GM10266 (cell line): Measurements from ENCODE around the gene RAB3C.

ENCODE experiments used
- DNase-seq: peaks from one replicate; pipeline ENCODE4 v3.0.0; 2012; ENCODE audit errors: extremely low spot score
- TF ChIP-seq, protein P1 (sequence below): IDR thresholded peaks from 2 replicates; pipeline ENCODE4 v1.5.1; 2012; ENCODE audit warnings: mild to moderate bottlenecking, low read depth; ENCODE audit not compliant: control insufficient read depth, insufficient read depth; ENCODE audit errors: missing control alignments

Gene RAB3C

DNA sequence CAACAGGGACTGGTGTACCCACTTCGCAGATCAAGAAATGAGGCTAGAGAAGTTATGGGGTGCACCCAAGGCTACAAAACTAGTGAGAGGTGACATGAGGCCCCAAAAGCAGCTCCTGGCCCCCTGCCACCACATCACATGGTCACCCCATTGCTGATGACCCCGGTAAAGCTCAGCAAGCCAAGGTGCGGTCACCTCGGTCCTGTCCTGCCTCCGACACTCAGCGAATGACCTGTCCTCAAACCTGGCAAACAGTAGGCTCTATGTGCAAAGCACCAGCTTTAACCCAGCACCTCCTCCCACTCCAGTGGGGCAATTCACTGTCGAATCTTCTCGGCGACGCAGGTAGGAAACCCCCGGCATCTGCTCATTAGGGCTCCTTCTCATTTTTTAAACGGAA, 307.4 kb downstream of the RAB3C start:
- TF ChIP-seq, protein P1, sequence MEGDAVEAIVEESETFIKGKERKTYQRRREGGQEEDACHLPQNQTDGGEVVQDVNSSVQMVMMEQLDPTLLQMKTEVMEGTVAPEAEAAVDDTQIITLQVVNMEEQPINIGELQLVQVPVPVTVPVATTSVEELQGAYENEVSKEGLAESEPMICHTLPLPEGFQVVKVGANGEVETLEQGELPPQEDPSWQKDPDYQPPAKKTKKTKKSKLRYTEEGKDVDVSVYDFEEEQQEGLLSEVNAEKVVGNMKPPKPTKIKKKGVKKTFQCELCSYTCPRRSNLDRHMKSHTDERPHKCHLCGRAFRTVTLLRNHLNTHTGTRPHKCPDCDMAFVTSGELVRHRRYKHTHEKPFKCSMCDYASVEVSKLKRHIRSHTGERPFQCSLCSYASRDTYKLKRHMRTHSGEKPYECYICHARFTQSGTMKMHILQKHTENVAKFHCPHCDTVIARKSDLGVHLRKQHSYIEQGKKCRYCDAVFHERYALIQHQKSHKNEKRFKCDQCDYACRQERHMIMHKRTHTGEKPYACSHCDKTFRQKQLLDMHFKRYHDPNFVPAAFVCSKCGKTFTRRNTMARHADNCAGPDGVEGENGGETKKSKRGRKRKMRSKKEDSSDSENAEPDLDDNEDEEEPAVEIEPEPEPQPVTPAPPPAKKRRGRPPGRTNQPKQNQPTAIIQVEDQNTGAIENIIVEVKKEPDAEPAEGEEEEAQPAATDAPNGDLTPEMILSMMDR = no peak
- DNase-seq = no peak

DNA sequence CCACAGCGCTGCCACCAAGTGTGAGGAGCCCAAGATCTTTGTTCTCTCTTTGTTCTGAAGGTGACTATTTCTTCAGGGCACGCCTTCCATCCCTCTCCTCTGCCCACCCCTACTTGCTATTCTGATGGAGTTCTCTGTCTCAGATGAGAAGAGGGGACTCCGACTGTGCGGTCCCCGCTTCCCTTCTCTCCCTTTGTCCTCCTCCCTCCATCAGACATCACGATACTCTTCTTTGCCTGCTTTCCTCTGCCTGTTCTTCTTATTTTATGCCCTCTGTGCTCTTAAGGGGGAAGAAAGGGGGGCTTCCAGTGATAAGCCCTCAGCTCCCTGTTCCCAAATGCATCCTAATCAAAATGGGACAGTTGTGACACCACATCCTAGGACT, 307.8 kb downstream of the RAB3C start:
- TF ChIP-seq, protein P1 = no peak
- no peak for DNase-seq

DNA sequence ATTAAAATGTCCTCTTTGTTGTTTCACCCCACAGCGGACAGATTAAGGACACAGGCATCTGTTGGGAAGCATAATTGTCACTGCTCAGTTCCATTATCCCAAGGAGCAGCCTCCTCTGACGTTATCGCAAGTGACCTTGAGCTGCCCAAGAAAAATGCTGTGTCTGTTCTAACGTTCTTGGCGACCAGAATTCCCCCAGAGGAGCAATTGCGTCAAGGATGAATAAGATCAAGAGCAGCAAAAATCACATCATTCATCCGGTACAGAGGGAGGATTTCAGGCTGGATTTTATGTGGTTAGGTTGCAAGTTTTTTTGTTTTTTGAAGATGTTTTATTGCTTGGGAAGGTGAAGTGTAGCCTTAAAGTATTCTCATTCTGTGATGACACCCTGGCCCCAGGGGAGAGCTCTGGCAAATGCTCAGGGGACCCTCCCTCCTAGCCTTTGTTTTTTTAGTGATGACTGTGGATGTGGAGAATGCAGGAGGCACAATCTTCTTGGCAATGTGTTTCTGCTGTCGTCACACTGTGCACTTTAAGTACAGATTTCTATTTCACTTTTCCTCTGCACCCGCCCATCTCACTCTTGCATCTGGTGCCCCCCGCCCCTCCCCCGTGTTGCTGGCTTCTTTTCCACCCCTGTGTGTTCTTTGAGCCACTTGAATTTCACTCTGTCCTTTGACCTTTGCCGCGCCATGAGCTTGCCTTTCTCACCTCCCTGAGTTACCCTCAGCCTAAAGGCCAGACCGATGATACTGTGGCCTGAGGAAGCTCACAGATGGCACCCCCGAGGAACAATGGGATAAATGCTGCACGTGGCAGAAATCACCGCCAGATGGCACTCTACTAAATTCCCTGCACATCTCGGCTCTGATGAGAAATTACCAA, 308.5 kb downstream of the RAB3C start:
- TF ChIP-seq, protein P1 = peak; percentile 71
- peak; percentile 49 for DNase-seq

DNA sequence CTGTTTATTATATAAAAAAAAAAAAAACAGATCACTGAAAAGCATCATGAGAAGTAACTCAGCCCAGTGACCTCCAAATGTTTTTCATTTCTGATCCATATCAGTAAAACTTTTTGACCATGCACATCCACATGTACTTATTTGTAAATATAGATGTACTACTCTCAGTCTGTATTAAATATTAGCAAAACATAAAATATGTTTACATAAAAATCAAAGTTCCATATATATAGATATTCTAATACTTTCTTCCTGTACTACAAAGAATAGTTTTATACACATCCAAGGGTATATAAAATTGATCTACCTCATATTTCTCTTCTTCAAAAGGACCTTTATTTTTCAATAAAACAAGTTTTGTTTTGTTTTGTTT, 309.1 kb downstream of the RAB3C start:
- no peak for DNase-seq
- TF ChIP-seq, protein P1 = no peak

DNA sequence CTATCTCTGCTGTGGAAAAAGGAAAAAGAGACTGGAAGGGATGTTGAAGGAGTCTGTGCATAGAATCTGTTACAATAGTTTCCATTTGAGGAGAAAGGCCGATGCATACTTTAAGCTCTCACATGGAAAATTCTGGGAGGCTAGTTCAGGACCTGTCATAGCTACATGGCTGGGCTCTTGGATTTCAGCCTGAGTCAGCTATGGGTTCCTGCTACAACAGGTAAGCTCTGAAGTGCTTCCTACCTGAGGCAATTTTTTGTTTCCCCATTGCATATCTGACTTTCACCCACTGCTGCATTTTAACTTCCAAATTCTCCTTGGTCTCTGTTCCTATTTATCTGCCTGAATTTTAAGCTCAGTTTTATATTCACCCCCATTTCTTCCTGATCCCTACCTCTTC, 310.7 kb downstream of the RAB3C start:
- TF ChIP-seq, protein P1 = no peak
- no peak for DNase-seq

DNA sequence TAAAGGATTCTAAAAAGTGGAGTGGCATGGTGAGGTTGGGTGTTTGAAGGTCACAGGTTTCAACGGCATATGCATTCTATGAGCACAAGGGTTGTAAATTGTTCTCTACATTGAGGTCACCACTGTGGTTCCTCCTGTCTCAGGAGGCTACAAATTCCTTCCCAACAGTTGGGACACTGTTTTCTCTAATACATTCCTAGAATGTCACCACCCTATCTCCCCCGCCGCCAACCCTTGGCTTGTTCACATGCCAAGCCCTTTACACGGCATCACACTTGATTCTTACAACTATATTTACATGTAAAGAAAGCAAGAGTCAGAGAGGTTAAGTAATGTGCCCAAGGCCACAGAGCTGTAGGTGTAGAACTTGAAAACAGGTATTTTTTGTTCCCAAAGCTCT, 315.1 kb downstream of the RAB3C start:
- TF ChIP-seq, protein P1 = no peak

DNA sequence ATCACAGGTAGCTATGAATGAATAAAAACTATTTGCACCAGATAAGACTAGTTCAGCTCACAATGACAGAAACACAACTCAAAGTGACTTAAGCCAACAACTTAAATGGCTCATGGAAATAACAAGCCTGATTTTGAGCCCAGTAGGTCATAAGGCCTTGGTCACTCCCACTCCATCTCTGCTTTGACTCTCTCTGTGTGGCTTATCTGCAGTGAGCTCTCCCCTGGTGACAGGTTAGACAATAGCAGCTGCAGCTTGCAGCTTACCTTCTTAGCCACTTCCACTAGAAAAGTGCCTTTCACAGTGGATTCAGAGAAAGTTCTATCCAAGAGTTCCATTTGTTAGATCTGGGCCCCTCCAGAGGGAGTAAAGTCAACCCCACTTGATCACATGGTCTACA, 315.7 kb downstream of the RAB3C start:
- TF ChIP-seq, protein P1 = no peak
- no peak for DNase-seq

More for the DNA sequence above, 315.1 kb downstream of the RAB3C start:
- DNase-seq = no peak
